ENCODE results near the gene BRD2.

The BRD2 gene

DNA sequence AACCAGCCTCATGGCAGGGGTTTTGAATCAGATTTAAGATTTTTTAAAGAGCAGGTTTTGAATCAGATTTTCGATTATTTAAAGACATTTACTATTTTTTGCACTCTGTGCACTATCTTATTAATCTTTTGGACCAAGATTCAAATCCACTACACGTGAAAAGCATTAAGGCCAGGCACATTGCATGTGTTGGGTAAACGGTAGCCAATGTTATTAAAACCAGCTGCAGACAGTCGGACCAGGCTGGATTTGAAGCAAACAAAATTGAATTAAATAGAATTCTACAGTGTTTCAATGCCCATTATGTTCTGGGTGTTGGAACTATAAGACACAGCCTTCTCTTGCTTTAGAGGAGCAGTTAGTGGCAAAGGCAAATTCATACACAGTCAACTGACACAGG lies 33.3 kb downstream of the BRD2 start:
- DNase-seq, result no peak

DNA sequence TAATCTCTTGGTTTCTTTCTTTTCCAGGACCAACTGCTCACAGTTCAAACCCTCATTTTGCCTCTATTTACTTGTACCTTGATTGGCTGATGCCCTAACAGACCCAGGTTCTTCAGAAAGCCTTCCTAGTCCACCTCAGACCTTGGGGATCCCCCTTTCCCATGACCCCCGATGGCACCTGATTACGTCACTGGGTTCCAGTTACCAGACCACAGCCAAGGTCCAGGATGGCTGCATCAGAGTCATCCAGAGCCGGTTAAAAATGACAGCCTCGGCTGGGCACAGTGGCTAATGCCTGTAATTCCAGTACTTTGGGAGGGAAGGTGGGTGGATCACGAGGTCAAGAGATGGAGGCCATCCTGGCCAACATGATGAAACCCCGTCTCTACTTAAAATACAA lies 36.5 kb downstream of the BRD2 start:
- no peak for DNase-seq

DNA sequence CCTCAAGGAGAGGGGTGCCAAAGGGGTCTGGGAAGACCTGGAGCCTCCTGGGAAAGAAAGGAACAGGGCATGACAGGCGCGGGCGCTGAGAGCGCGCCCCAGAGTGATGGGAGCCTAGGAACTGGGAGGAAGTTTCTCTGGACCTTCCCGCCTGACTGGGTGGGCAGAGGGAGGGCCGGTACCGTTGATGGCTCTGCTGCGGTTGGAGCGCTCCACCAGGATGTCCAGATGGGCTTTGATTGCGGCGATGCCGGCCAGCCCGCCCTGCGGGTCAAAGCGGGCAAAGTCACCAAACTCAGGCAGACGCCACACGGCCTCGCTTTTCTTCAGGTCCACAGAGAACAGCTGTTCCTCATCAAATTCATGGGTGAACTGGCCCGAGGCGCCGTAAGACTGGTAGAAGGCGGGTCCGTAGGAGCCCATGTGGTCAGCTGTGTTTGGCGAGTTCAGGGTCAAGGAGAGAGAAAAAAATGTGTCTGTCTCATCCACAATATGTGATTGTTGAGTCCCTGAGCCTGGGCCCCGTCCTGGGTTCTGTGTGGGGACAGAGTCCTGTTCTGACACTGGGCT lies 39.5 kb downstream of the BRD2 start:
- DNase-seq, result no peak

DNA sequence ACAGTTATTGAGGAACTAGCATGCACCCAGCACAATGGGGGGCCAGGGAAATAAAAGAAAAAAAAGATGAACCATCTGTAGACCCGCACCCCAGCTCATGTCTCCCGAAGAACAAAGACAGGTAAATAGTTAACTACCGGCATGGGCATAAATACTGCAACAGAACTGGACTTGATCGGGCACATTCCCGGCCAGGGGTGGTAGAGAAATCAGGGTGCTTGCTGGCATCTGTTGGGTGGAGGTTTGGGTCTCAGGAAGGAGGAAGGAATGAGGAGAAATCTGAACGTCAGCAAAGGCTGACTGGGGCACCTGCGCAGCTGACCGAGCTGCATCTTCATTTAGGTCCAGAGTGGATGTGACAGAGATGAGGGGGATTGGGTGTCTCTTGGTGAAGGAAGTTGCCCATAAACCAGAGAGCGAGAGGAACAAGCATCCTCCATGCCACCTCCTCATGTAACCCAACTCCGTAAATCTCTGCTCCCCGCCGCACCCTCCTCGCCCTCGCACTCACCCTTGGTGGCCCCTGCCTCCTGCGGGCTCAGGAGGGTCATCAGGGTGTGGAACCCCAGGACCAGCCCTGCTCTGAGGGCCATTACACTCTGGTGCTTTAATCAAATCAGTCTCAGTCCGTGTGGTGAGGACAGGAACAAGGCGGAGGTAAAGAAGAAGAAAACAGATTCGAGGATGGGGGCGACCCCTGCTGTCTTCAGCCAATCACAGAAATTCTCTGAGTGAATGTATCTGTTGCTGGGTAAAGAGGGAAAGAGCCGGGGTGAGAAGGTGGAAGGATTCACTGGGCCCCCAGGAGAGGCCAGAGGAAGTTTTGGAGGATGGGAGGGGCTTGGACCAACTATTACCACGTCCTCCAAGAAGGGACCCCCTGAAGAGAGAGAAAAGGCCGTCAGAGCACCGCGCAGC lies 40.8 kb downstream of the BRD2 start, which contains the start of gene HLA-DOA:
Gene HLA-DOA, minus strand, starts transcription at position 648 of the 918 bp plus-strand sequence.
- DNase-seq, result peak; percentile 72

DNA sequence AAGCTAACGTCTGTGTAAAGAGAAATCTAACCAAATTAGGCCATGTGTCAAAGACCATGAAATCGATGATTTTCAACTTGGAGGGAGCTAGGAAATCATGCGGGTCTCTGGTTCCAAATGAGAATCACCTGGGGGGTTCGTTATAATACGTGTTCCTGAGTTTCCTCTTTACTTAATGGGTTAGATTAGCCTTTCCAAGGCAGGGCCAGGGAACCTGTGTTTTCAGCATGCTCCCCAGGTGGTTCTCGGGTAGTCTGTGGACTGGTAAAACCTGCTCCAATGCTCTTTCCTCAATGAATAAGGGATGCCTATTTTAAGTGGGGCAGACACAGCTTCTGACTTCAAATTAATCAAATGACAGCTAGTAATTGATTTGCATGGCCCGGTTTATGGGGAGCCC lies 42.0 kb downstream of the BRD2 start:
- DNase-seq, result no peak

DNA sequence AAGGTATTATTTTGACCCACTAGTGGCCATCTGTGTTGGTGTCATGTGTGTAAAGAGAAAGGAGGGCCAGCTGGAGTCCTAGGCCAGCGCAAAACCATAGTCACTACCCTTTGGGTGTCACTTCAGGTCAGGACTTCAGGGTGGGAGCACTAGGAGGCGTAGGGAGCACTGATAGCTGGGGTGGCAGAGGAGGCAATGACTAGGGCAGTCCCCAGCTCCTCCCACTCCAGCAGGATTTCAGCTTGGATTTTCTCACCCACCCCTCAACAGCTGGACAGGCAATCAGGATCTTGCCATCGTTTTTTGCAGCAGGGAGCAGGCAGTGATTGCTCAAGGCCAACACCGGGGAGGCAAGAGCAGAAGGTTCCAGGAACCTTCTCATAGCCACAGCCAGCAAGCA lies 45.2 kb downstream of the BRD2 start:
- no peak for DNase-seq

DNA sequence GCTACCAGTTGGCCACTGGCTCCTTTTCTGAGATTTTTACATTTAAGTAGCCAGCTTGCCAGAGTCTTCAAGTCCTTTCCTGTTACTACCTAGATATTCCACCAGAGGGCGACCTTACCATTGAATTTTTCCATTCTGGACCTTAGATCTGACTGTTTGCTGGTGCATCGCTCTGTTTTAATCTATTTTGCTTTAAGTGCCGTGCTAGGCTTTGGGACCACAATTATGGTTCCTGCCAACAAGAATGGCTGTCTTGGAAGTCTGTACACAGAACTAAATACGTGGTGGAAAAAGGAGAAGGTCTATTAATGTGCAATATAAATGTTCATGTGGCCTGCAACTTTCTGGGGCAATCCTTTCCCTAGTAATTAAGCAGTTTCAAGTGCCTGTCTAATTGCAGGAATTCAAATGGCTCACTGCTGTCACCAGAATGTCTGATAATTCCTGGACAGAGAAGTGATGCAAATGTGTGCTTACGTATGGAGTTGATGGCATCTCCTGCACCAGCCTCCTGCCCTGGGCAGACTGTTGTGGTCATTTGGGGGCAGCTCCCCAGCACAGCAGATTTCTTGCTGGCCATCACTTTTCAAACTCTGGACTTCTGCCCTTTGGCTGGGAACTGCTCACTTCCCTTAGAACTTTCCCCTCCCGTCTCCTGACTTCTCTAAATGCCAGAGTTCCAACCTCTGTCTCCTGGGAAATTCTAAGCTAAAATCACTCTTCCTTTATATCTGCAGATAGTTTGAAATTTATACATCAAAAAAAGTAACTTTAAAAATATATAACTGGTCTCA lies 46.6 kb downstream of the BRD2 start:
- peak; percentile 87 for DNase-seq

DNA sequence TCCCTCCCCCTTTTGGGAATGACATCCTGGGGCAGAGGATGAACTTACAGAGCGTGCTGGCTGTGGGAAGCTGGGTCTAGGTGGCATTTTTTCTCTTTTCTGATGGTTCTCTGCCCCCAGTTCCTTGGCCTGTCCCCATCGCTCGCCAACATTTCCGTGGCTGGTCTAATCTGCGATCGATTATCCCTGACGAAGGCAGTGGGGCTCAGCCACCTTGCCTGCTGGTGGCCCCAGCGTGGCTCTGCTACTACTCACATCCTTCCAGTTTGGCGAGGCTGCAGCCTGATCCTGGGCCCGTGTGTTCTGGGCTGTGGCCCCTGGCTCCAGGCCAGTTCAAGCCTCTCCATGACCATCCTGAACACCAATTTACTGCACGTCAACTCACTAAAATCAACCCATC lies 47.4 kb downstream of the BRD2 start:
- no peak for DNase-seq

DNA sequence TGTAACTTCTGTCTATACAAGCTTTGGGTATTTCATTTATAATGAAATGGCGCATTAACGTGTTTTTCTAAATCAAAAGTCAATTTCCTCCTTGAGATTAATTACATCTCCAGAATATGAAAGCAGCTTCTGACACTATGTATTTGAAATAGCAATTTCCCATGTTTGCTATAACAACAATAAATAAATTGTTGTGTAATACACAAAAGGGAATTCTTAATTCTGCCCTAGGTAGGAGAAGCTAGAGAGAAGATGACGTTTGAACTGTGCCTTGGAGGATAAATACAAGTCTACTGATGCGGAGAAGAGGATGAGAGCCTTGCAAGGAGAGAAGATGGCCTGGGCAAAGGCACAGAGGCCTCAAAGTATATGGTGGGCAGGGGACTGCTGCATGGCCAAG lies 48.6 kb downstream of the BRD2 start:
- no peak for DNase-seq

DNA sequence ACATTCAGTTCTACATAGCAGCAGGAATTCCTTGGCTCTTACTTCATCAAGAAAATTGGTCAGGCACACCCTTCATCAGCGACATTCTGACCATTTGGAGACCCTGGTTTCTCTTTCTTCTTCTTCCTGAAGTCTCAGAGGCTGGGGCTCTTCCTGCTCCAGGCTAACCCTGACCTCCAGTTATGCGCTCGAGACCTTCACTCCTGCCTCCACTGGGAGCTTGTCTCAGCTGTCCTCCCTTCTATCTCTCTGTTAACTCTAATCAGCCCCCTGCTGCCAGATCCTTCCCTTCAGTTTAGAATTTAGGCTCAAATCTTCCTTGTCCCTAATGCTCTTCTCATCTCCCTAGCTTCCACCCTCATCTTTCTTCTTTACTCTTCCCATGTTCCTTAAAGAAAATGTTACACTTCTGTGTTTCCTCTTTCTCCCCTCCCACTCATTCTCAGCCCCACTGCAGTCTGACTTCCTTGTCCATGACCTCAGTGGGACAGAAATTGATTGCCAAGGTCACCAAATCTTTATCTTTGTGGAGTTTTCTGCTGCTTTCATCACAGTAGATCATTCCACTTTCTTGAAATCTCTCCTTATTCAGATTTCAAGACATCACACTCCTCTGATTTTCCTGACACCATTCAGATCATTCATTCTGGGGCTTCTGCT lies 49.4 kb downstream of the BRD2 start:
- no peak for DNase-seq

DNA sequence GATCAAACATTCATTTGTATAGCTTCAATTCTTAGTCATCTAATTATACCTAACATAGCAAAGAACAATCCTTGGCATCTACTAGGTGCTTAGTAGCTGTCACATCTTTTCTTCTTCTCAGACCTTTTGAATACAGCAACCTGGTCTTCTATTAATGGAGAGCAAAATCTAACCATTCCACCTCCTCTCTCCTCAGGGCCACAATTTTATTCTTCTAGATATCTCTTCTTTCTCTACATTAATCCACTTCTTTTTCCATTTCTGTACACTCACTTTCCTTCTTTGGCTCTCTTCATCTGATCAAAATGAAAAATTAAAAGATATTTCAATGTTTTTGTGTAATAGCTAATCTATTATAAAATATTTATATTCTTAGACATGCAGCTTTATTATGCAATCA lies 50.0 kb downstream of the BRD2 start:
- DNase-seq, result no peak

DNA sequence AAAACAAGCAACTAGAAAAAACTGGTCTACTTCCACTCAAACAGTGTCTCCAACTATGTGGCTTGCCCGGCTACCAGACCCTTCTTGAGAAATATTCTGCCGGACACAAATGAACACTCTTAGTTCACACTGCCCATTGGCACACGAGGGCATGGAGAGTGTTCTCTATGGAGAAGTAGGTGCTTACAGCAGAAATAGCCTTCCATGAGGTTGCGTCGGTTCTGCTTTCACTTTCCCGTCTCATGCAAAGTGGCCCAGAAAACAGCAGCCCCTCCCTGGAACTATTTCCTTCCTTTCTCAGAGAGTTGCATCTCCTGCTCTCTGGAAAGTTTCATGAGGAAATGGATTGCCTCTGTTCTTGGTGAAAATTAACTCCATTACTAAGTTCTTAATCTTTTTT lies 50.5 kb downstream of the BRD2 start:
- peak; percentile 45 for DNase-seq

DNA sequence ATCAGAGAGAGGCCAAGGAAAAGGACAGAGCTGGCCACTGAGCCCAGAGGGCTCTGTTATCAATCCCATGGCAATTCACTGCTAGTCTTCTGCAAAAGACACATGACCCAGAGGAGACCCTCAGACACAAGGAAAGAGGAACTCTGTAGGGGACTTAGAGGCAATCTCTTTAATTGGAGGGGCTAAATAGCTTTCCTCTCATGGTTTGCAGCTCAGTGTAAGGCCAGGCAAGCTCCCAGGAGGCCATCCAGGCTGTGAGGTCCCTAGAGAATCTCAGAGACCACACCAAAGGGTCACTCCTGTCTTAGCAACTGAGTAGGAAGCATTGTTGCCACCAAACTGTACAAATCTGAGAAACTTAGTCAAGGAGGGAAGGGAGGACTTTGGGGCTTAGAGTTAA lies 51.0 kb downstream of the BRD2 start:
- DNase-seq, result no peak

DNA sequence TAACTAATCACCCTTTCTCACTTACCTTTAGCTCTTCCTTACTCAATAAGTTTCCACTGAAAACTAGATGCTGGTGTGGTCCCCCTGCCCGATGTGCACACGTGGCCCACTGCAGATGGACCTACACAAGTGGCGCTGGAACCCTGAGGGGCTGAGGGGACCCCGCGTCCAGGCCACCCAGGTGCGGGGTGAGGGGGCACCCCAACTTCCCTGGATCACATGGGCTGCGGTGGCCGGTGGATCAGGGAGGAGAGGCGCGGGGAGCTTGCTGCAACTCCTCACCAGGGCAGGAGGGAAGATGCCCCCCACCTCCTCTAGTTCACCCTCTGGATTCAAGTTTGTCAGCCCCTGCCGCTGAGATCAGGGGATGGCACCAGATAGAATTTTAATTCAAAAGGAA lies 53.5 kb downstream of the BRD2 start:
- no peak for DNase-seq

DNA sequence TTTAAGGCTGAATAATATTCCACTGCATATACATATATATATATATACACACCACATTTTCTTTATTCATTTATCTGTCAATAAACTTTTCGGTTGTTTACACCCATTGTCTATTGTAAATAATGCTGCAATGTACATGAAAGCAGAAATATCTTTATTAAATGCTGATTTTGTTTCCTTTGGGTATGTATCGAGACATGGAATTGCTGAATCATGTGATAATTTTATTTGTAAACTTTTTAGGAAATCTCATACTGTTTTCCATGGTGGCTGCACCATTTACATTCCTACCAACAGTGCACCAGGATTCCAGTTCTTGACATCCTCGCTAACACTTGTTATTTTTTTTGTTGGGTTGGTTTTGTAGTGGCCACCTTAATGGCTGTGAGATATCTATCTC lies 55.1 kb downstream of the BRD2 start:
- DNase-seq, result no peak

DNA sequence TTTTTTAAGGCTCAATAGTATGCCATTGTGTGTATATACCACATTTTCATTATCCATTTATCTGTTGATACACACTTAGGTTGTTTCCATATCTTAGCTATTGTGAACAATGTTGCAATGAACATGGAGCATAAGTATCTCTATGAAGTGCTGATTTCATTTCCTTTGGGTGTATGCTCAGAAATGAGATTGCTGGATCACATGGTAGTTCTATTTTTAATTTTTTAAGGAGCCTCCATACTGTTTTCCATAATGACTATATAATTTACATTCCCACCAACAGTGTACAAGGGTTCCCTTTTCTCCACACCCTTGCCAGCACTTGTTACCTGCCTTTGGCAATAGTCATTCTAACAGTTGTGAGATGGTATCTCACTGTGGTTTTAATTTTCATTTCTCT lies 56.1 kb downstream of the BRD2 start:
- no peak for DNase-seq

DNA sequence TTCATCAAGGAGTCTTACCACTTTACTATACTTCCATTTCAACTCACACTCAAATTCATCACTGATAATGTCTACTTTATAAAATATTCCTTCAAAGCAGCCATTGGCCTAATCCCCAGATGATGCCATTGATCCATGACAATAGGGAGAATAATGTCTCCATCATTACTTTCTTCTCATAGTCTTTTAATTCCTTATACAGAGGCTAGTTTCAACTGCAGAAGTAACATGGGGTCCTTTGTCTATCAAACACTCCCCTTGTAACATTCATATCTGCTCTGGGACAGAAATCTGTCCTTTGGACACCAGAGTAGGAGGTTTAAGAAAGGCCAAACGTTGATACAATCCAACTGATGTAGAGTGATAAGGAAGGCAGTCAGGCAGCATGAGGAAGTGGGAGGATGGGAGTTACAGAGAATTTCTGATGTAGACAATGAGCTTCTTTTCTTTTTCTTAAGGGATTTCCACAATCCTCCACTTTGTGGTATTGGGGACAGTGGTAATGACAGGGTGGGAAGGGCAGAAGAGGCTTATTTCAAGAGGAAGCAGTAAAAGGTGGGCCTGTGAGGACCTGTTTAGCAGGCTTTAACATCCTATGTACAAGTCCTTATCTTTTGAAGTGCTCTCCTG lies 59.9 kb downstream of the BRD2 start:
- DNase-seq, result no peak

DNA sequence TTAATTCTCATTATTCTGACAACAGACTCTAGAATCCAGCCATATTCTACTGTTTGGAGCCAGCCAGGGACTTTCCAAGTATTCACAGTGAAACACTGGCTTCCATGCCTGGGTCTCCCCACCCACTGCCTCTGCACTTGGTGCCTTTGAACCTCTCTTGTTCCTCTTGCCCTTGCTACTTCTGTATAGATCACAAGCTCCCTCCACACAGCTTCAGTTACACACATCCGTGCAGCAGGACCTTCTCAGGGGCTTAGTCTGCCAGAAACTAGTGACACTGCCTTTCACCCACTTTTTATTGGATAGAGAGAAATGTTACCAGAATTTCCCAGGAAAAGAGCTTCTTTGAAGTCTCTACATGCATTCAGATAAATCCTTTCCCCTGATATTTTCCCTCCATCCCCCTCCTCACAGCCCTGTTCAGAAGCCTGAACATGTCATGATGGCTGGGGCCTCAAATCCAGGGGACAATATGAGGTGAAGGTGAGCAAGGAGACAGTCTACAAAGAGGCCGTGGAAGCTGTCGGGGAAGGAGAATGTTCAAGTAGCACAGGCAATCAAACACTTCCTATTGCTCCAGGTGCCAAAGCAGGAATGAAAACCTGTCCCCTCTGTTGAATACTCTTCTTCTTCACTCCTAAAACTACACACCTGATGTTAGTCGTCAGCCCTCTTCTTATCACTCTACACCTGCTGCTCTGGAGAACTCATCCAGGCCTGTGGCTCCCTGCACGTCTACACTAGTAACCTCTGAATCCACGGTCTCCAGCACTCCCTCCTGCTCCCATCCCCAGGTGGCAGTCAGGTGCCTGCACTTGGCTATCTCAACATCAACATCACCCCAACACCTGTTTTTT lies 61.2 kb downstream of the BRD2 start:
- DNase-seq, result peak; percentile 61

DNA sequence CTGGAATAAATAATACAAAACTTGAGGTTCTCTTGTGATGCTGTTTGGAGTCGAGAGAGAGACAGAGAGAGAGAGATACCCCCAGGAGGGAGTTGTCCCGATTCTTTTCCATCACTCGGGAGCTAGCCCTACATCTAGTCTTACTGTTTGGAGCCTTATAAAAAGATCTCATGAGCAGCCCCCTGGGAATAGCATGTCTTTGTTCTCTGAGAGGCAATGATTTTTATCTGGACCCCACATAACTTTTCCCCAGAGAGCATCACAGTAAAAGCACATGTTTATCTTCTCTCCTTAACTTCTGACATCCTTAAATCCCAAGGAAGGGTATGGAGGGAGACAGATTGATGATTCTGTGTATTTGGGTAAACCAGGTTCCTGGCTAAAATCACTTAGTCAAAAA lies 61.9 kb downstream of the BRD2 start:
- no peak for DNase-seq

All from CD4-positive, alpha-beta T cell treated with Interleukin-17A for 1 hour (primary cell).